K562 (cell line): ENCODE data around the gene IPO13. TPM values are rescaled to one million over a fixed set of nuclear protein-coding genes. Genes with fewer than 3 reads are reported as not detected.

ENCODE experiments used
- ATF6 ChIP-seq: sonication (generic); formaldehyde crosslinking; IDR thresholded peaks from 2 replicates; pipeline ENCODE4 v1.4.0; 2020; ENCODE audit warnings: mild to moderate bottlenecking, missing genetic modification reagents
- BRD4 ChIP-seq: fragments of 200-600 bp; sonication (generic); IDR thresholded peaks from 2 replicates; pipeline ENCODE4 v1.6.1; 2017; ENCODE audit warnings: inconsistent platforms
- E2F6 ChIP-seq, 2 experiments: IDR thresholded peaks; 2 replicates each; pipeline ENCODE4 v1.6.1; 2011; ENCODE audit warnings: borderline replicate concordance in 1 of 2, control low read depth in 1 of 2, low read depth in 1 of 2, low read length in 1 of 2, mild to moderate bottlenecking in 1 of 2, mixed read lengths in 1 of 2, moderate library complexity in 1 of 2; ENCODE audit not compliant: insufficient read depth in 1 of 2, insufficient read length in 1 of 2, poor library complexity in 1 of 2, severe bottlenecking in 1 of 2; ENCODE audit errors: extremely low read depth in 1 of 2
- FOXK1 ChIP-seq: sonication (generic); formaldehyde crosslinking; IDR thresholded peaks from 2 replicates; pipeline ENCODE4 v1.8.0; 2022; ENCODE audit warnings: missing genetic modification reagents, mild to moderate bottlenecking, borderline replicate concordance
- KDM5B ChIP-seq: fragments of 200-600 bp; sonication (generic); IDR thresholded peaks from 2 replicates; pipeline ENCODE4 v1.6.1; 2012; ENCODE audit warnings: low read depth, mild to moderate bottlenecking, moderate library complexity, low read length, control low read depth, inconsistent platforms; ENCODE audit not compliant: insufficient replicate concordance
- KLF16 ChIP-seq: IDR thresholded peaks from 2 replicates; pipeline ENCODE4 v1.6.1; 2016; ENCODE audit warnings: antibody characterized with exemption
- MAZ ChIP-seq, 2 experiments: fragments of 450-650 bp in 1 of 2; sonication (generic) in 1 of 2; formaldehyde crosslinking; IDR thresholded peaks in 1 of 2; conservative IDR thresholded peaks in 1 of 2; 2 replicates each; pipeline versions ENCODE4 v1.4.0 to v1.5.0; 2020; ENCODE audit warnings: mild to moderate bottlenecking in 1 of 2, missing genetic modification reagents in 1 of 2
- PCBP1 ChIP-seq: fragments of 200-400 bp; formaldehyde crosslinking; IDR thresholded peaks from 2 replicates; pipeline ENCODE4 v1.6.1; 2018; ENCODE audit warnings: mild to moderate bottlenecking, low read depth, low read length; ENCODE audit not compliant: poor library complexity, severe bottlenecking
- PTBP1 ChIP-seq: fragments of 200-400 bp; formaldehyde crosslinking; IDR thresholded peaks from 2 replicates; pipeline ENCODE4 v1.6.1; 2017; ENCODE audit warnings: low read depth, low read length
- TCF3 ChIP-seq: sonication (generic); formaldehyde crosslinking; IDR thresholded peaks from 2 replicates; pipeline ENCODE4 v1.4.0; 2020; ENCODE audit warnings: mild to moderate bottlenecking, missing genetic modification reagents
- YY1 ChIP-seq, 3 experiments: IDR thresholded peaks; 2 replicates each; pipeline ENCODE4 v1.6.1; 2011; ENCODE audit warnings: low read length in 2 of 3, mild to moderate bottlenecking in 2 of 3, moderate library complexity in 2 of 3, borderline replicate concordance in 1 of 3, control low read depth in 1 of 3, low read depth in 1 of 3; ENCODE audit not compliant: insufficient read depth in 3 of 3, insufficient replicate concordance in 2 of 3, control insufficient read depth in 1 of 3, insufficient read length in 1 of 3; ENCODE audit errors: extremely low read depth in 1 of 3
- ZBTB40 ChIP-seq, 2 experiments: fragments of 450-650 bp in 1 of 2; sonication (generic) in 1 of 2; formaldehyde crosslinking in 1 of 2; IDR thresholded peaks; 2 replicates each; pipeline versions ENCODE4 v1.7.1 to v1.9.0; 2016 to 2022; ENCODE audit warnings: inconsistent platforms in 1 of 2, mild to moderate bottlenecking in 1 of 2, missing genetic modification reagents in 1 of 2
- polyA plus RNA-seq, 8 experiments: library from polyadenylated mRNA; depleted of rRNA in 4 of 8; stranded (reverse) in 5 of 8; unstranded in 3 of 8; fragments of >200 nt; fragmentation: Nextera tagmentation in 2 of 8; fragmentation: Illumina TruSeq in 1 of 8; extraction: Ambion mirVana in 2 of 8; extraction: Trizol in 1 of 8; gene quantifications; 2 replicates each; pipeline versions ENCODE4 v1.2.1 to v1.2.3, GENCODE V29; 2011 to 2014; ENCODE audit warnings: inconsistent platforms in 1 of 8, missing spikeins in 1 of 8
- total RNA-seq, 7 experiments: library from RNA; depleted of rRNA in 6 of 7; stranded (reverse); fragments of >200 nt in 6 of 7; fragmentation: Illumina TruSeq in 2 of 7; extraction: Trizol in 2 of 7; gene quantifications; 2 replicates each; pipeline versions ENCODE4 v1.2.1 to v1.2.3, GENCODE V29; 2011 to 2021; ENCODE audit warnings: low replicate concordance in 1 of 7

IPO13 gene
- total and polyA plus RNA-seq, 9 of the 15 experiments (the other 6 are each of a cell fraction or from before 2014, with no cell fraction given) = 7.0 to 30.8 (median 16.2) TPM

GRCh38 chr1:43979528-43980254, 32.9 kb downstream of the IPO13 start (continued):
- 0 out of 2 replicates have a peak, but pooled peaks have one; percentile 25 for TF ChIP-seq ZBTB40 (IDR thresholded peaks at IDR 0.05)
- TF ChIP-seq ZBTB40 (CRISPR knock-in tag; IDR thresholded peaks at IDR 0.05) = no peak
- 0 out of 2 replicates have a peak, but pooled peaks have one; percentile 62 for TF ChIP-seq ATF6
- TF ChIP-seq E2F6 (IDR thresholded peaks at IDR 0.05; ENCODE audit: borderline replicate concordance in 1 of 2, extremely low read depth in 1 of 2, insufficient read depth in 1 of 2, insufficient read length in 1 of 2, low read depth in 1 of 2, low read length in 1 of 2, poor library complexity in 1 of 2, severe bottlenecking in 1 of 2) = peak; percentile 80 to 81
- TF ChIP-seq MAZ (CRISPR knock-in tag; conservative IDR thresholded peaks at IDR 0.05 in 1 of 2, IDR thresholded peaks at IDR 0.05 in 1 of 2) = 0 out of 4 replicates have a peak, but pooled peaks of 1 of the 2 experiments have one; percentile 16
- TF ChIP-seq YY1 (IDR thresholded peaks at IDR 0.05; ENCODE audit: borderline replicate concordance in 1 of 3, control insufficient read depth in 1 of 3, extremely low read depth in 1 of 3, insufficient read depth in 3 of 3, insufficient read length in 1 of 3, insufficient replicate concordance in 2 of 3, low read depth in 1 of 3, low read length in 2 of 3) = peak in 1 of 3 experiments; percentile 11
- no peak for TF ChIP-seq KLF16
- no peak for TF ChIP-seq BRD4
- no peak for TF ChIP-seq FOXK1 (CRISPR knock-in tag)
- peak; percentile 68 for TF ChIP-seq KDM5B
- TF ChIP-seq PCBP1 = peak; percentile 51
- 0 out of 2 replicates have a peak, but pooled peaks have one; percentile 22 for TF ChIP-seq TCF3 (CRISPR knock-in tag)
- TF ChIP-seq PTBP1 = no peak
